IMR-90 (cell line): ENCODE measurements around the gene SCN10A. TPM values are rescaled to one million over a fixed set of nuclear protein-coding genes. Genes with fewer than 3 reads are reported as not detected.

ENCODE experiments used
- ATAC-seq: fragments of 200-7000 bp; cut with Tn5 transposase; 2 replicates; pipeline ENCODE4 v1.9.1; 2020; ENCODE audit warnings: low read depth, mild to moderate bottlenecking, moderate library complexity
- BruUV-seq: library from RNA; stranded (reverse); fragments of 400-500 nt; replicated peaks from 2 replicates; lab custom pipeline; 2021; lab: Mats Ljungman, UMichigan
- CTCF ChIA-PET: fragments of 300-600 bp; formaldehyde crosslinking; extraction: SDS; loops from one replicate; lab custom pipeline; 2021; ENCODE audit warnings: antibody characterized with exemption; lab: Yijun Ruan, JAX
- POLR2A ChIA-PET: fragments of 300-600 bp; sonication (Branson Sonifier 250); formaldehyde crosslinking; loops from one replicate; lab custom pipeline; 2022; ENCODE audit warnings: antibody characterized with exemption; ENCODE audit not compliant: unreplicated experiment; lab: Charles Lee
- DNase-seq: peaks from one replicate; pipeline ENCODE4 v3.0.0; 2013
- H2AFZ ChIP-seq: replicated peaks from 2 replicates; pipeline ENCODE3; 2013; ENCODE audit warnings: low read length, mild to moderate bottlenecking; ENCODE audit not compliant: poor library complexity
- H2AK5ac ChIP-seq: 2 replicates; pipeline ENCODE4 v1.6.1; 2013; ENCODE audit warnings: low read depth, low read length, inconsistent platforms
- H2AK9ac ChIP-seq: replicated peaks from 2 replicates; pipeline ENCODE3; 2013; ENCODE audit warnings: mild to moderate bottlenecking, low read depth, low read length, moderate library complexity; ENCODE audit not compliant: poor library complexity
- H2BK120ac ChIP-seq: 2 replicates; pipeline ENCODE4 v1.6.1; 2013; ENCODE audit warnings: low read depth, low read length, inconsistent platforms
- H2BK15ac ChIP-seq: 3 replicates; pipeline ENCODE4 v1.6.1; 2013; ENCODE audit warnings: low read depth, low read length, inconsistent platforms
- H2BK20ac ChIP-seq: 2 replicates; pipeline ENCODE4 v1.6.1; 2013; ENCODE audit warnings: low read depth, mild to moderate bottlenecking, inconsistent platforms, low read length, moderate library complexity
- H2BK5ac ChIP-seq: 2 replicates; pipeline ENCODE4 v1.6.1; 2013; ENCODE audit warnings: mild to moderate bottlenecking, low read depth, low read length, inconsistent platforms; ENCODE audit not compliant: poor library complexity, severe bottlenecking
- H3K14ac ChIP-seq: replicated peaks from 2 replicates; pipeline ENCODE4 v1.6.1; 2013; ENCODE audit warnings: low read depth, low read length, inconsistent platforms
- H3K18ac ChIP-seq: 2 replicates; pipeline ENCODE4 v1.6.1; 2013; ENCODE audit warnings: low read depth, low read length, control low read depth
- H3K23ac ChIP-seq: 2 replicates; pipeline ENCODE4 v1.6.1; 2013; ENCODE audit warnings: low read depth, low read length, inconsistent platforms
- H3K27ac ChIP-seq: 2 replicates; pipeline ENCODE4 v1.5.1; 2013; ENCODE audit warnings: mild to moderate bottlenecking, control low read depth, low read length; ENCODE audit not compliant: insufficient read depth
- H3K27me3 ChIP-seq: 2 replicates; pipeline ENCODE4 v1.6.1; 2013; ENCODE audit warnings: low read length; ENCODE audit not compliant: control insufficient read depth, insufficient read depth
- H3K36me3 ChIP-seq: 2 replicates; pipeline ENCODE4 v1.6.1; 2013; ENCODE audit warnings: low read length, mixed read lengths; ENCODE audit not compliant: control insufficient read depth, insufficient read depth
- H3K4ac ChIP-seq: 2 replicates; pipeline ENCODE4 v1.6.1; 2013; ENCODE audit warnings: low read depth, low read length, inconsistent platforms
- H3K4me1 ChIP-seq: 2 replicates; pipeline ENCODE4 v1.6.1; 2013; ENCODE audit warnings: low read length, mixed read lengths; ENCODE audit not compliant: control insufficient read depth, insufficient read depth
- H3K4me2 ChIP-seq: 2 replicates; pipeline ENCODE4 v1.6.1; 2013; ENCODE audit warnings: low read depth, mild to moderate bottlenecking, control low read depth, low read length, moderate library complexity
- H3K4me3 ChIP-seq: 2 replicates; pipeline ENCODE4 v1.5.1; 2013; ENCODE audit warnings: low read depth, mild to moderate bottlenecking, control low read depth, low read length, moderate library complexity; ENCODE audit not compliant: insufficient read depth
- H3K56ac ChIP-seq: 2 replicates; pipeline ENCODE4 v1.6.1; 2013; ENCODE audit warnings: low read length, inconsistent platforms; ENCODE audit not compliant: insufficient read depth; ENCODE audit errors: extremely low read depth
- H3K79me1 ChIP-seq, 2 experiments: 2 replicates each; pipeline ENCODE4 v1.6.1; 2013; ENCODE audit warnings: low read length in 2 of 2, inconsistent platforms in 1 of 2, low read depth in 1 of 2
- H3K9ac ChIP-seq: 2 replicates; pipeline ENCODE4 v1.6.1; 2013; ENCODE audit warnings: low read depth, low read length, control low read depth
- H3K9me1 ChIP-seq: 2 replicates; pipeline ENCODE4 v1.6.1; 2013; ENCODE audit warnings: low read length, inconsistent platforms; ENCODE audit not compliant: insufficient read depth
- H3K9me3 ChIP-seq: 2 replicates; pipeline ENCODE4 v1.6.1; 2013; ENCODE audit warnings: low read length; ENCODE audit not compliant: control insufficient read depth, insufficient read depth
- H4K20me1 ChIP-seq: 2 replicates; pipeline ENCODE4 v1.6.1; 2013; ENCODE audit warnings: low read length, inconsistent platforms; ENCODE audit not compliant: insufficient read depth
- H4K5ac ChIP-seq: 2 replicates; pipeline ENCODE4 v1.6.1; 2013; ENCODE audit warnings: mild to moderate bottlenecking, low read depth, low read length, control low read depth
- H4K8ac ChIP-seq, 2 experiments: 2 replicates each; pipeline ENCODE4 v1.6.1; 2013; ENCODE audit warnings: low read depth in 2 of 2, low read length in 2 of 2, control low read depth in 1 of 2, inconsistent platforms in 1 of 2
- H4K91ac ChIP-seq: 2 replicates; pipeline ENCODE4 v1.6.1; 2013; ENCODE audit warnings: low read depth, low read length, inconsistent platforms; ENCODE audit not compliant: insufficient read depth
- CEBPB ChIP-seq: IDR thresholded peaks from 2 replicates; pipeline ENCODE4 v1.6.1; 2012; ENCODE audit warnings: low read depth, low read length, improper control_type of control experiment
- MAFK ChIP-seq: IDR thresholded peaks from 2 replicates; pipeline ENCODE4 v1.6.1; 2012; ENCODE audit warnings: low read depth, low read length, improper control_type of control experiment
- MAZ ChIP-seq: IDR thresholded peaks from 2 replicates; pipeline ENCODE4 v1.6.1; 2012; ENCODE audit warnings: low read depth, mild to moderate bottlenecking, low read length, improper control_type of control experiment, moderate library complexity, borderline replicate concordance
- NFE2L2 ChIP-seq: fragments of 150-350 bp; IDR thresholded peaks from 2 replicates; pipeline ENCODE4 v1.6.1; 2016; ENCODE audit warnings: low read depth, mild to moderate bottlenecking, low read length
- POLR2A ChIP-seq: IDR thresholded peaks from 2 replicates; pipeline ENCODE4 v1.6.1; 2012; ENCODE audit warnings: mild to moderate bottlenecking, low read depth, low read length
- RAD21 ChIP-seq: IDR thresholded peaks from 2 replicates; pipeline ENCODE4 v1.6.1; 2012; ENCODE audit warnings: low read length, improper control_type of control experiment
- SMC3 ChIP-seq: fragments of 150-350 bp; IDR thresholded peaks from 2 replicates; pipeline ENCODE4 v1.6.1; 2016; ENCODE audit warnings: low read depth, mild to moderate bottlenecking, antibody characterized with exemption, low read length, moderate library complexity
- WGBS, 2 experiments: methylation state at CpG; one replicate each; pipeline versions ENCODE4 v1.1.5 to v1.1.7; 2013; ENCODE audit warnings: missing lambda C conversion rate in 2 of 2; ENCODE audit not compliant: insufficient read length in 1 of 2; ENCODE audit errors: extremely low coverage in 2 of 2; 5-methylcytosine and 5-hydroxymethylcytosine counted together
- dilution Hi-C: fragments of 300-500 bp; cut with HindIII; formaldehyde crosslinking; loops from one replicate; pipeline ENCODE4 v1.14.3; 2018; ENCODE audit warnings: low sequenced_read_pairs; ENCODE audit not compliant: unreplicated experiment
- in situ Hi-C: fragments of 300-500 bp; cut with MboI; formaldehyde crosslinking; loops from 3 replicates; pipeline ENCODE4 v1.14.3; 2019; ENCODE audit warnings: low sequenced_read_pairs, inconsistent platforms, mixed read lengths
- intact Hi-C: fragments of 100-400 bp; cut with micrococcal nuclease; formaldehyde crosslinking; loops from 2 replicates; pipeline ENCODE4 v1.10.0; 2022
- polyA plus RNA-seq, 3 experiments: library from polyadenylated mRNA; depleted of rRNA; stranded (reverse); fragments of >200 nt; gene quantifications; 2 replicates each; pipeline ENCODE4 v1.2.3, GENCODE V29; 2012; ENCODE audit warnings: low replicate concordance in 1 of 3
- total RNA-seq: library from RNA; depleted of rRNA; stranded (reverse); fragments of >200 nt; gene quantifications from 2 replicates; pipeline ENCODE4 v1.2.3, GENCODE V29; 2012
- TF ChIP-seq, protein P1 (sequence below): conservative IDR thresholded peaks from 2 replicates; pipeline ENCODE4 v1.5.1; 2012; ENCODE audit warnings: mild to moderate bottlenecking, low read depth, low read length, improper control_type of control experiment

The SCN10A gene
- total and polyA plus RNA-seq, 2 of the 4 experiments (the other 2 are of a cell fraction), result not detected

DNA sequence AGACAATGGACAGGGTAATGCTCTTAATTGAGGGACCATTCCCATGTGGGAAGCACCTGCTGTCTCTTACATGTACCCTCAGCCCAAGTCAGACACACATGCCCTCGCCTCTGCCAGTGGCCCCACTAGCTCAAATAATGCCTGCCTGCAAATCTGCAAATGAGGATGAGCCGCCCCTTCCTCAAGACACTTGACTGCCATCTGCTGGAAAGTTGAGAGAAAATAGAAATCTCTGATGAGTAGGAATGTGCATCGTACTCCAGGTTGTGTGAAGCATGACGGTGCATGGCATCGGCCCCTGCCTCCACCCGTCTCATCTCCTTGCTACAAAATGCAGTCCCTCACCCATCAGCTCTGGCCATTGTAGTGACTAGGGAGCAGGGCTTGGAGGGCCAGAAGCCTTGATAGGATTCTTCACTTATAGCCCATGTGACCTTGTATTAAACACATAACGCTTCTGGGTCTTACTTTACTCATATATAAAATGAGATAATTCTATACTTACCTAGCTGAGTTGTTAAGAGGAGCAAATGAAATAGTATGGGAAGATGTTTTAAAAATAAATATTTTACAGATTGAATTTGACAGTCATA, 160.2 kb downstream of the SCN10A start:
- Histone ChIP-seq H4K91ac (no peak overlapping the region), H3K27me3 (peaks cover 41% of the 10 kb centered on the region), H3K4me1 (no peaks in the 10 kb centered on the region), H3K4ac (no peak overlapping the region), H2AK5ac (no peak overlapping the region), H2AK9ac (no peak overlapping the region), H3K9me3 (no peaks in the 10 kb centered on the region), H3K4me2 (no peak overlapping the region), H2BK15ac (no peak overlapping the region), H2AFZ (peak overlapping the region; percentile 74), H3K4me3 (no peak overlapping the region), H3K56ac (no peak overlapping the region), H3K36me3 (no peaks in the 10 kb centered on the region), H3K18ac (no peak overlapping the region), H3K9me1 (no peaks in the 10 kb centered on the region; the same call in 1 of the 2 replicates), H3K14ac (no peak overlapping the region), H3K23ac (no peak overlapping the region), H3K79me1 (no peaks in the 10 kb centered on the region), H2BK20ac (no peak overlapping the region), H4K5ac (no peak overlapping the region), H4K8ac (no peak overlapping the region), H3K9ac (no peak overlapping the region), H2BK120ac (no peak overlapping the region), H3K27ac (no peak overlapping the region), H4K20me1 (no peaks in the 10 kb centered on the region), H2BK5ac (no peak overlapping the region)
- ChIA-PET POLR2A (no interaction called here), CTCF (interaction anchor here (0.5 to 2.1 kb wide), 3 partner anchors 135 to 840 kb away, joined by 3 to 4 read pairs (median 3); no protein-coding TSS in a partner anchor)
- ATAC-seq (peak; percentile 68), DNase-seq (peak; percentile 51)
- intact Hi-C loops (loop anchor here (1.0 to 10.0 kb wide), 5 partner anchors 135 to 345 kb away; partner anchors contain the start of gene EXOG), dilution Hi-C loops (no loop called here), in situ Hi-C loops (no loop called here)
- no CpG with 5 or more reads among the region's 7 CpGs for WGBS, 2 experiments
- no TSS peak for BruUV-seq
- TF ChIP-seq MAZ, result no peak
- no peak for TF ChIP-seq NFE2L2
- TF ChIP-seq, protein P1, sequence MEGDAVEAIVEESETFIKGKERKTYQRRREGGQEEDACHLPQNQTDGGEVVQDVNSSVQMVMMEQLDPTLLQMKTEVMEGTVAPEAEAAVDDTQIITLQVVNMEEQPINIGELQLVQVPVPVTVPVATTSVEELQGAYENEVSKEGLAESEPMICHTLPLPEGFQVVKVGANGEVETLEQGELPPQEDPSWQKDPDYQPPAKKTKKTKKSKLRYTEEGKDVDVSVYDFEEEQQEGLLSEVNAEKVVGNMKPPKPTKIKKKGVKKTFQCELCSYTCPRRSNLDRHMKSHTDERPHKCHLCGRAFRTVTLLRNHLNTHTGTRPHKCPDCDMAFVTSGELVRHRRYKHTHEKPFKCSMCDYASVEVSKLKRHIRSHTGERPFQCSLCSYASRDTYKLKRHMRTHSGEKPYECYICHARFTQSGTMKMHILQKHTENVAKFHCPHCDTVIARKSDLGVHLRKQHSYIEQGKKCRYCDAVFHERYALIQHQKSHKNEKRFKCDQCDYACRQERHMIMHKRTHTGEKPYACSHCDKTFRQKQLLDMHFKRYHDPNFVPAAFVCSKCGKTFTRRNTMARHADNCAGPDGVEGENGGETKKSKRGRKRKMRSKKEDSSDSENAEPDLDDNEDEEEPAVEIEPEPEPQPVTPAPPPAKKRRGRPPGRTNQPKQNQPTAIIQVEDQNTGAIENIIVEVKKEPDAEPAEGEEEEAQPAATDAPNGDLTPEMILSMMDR, result peak; percentile 59
- TF ChIP-seq RAD21, result peak; percentile 55
- peak; percentile 37 for TF ChIP-seq SMC3
- TF ChIP-seq CEBPB, result no peak
- no peak for TF ChIP-seq MAFK
- no peak for TF ChIP-seq POLR2A
